Upper lobe of left lung (tissue), 6 donors: ENCODE data around the gene EDEM2. TPM values are rescaled to one million over a fixed set of nuclear protein-coding genes. Genes with fewer than 3 reads are reported as not detected.

Source experiments
- ATAC-seq, 2 donors: fragments of 200-7000 bp; cut with Tn5 transposase; one replicate each; pipeline ENCODE4 v1.9.1; 2022; ENCODE audit warnings: mild to moderate bottlenecking in 2 of 2, moderate library complexity in 2 of 2; ENCODE audit not compliant: low FRiP score in 2 of 2
- DNase-seq, 2 donors: peaks; one replicate each; pipeline ENCODE4 v3.0.0-alpha.2; 2019 to 2020
- H3K27ac ChIP-seq, 4 donors: fragments of 200-600 bp; sonication (generic); one replicate each; pipeline ENCODE4 v1.5.1; 2016 to 2019
- H3K27me3 ChIP-seq, 4 donors: fragments of 200-600 bp; sonication (generic); one replicate each; pipeline ENCODE4 v1.5.1; 2017 to 2019
- H3K36me3 ChIP-seq, 4 donors: fragments of 200-600 bp; sonication (generic); one replicate each; pipeline ENCODE4 v1.5.1; 2016 to 2019
- H3K4me1 ChIP-seq, 4 donors: fragments of 200-600 bp; sonication (generic); one replicate each; pipeline ENCODE4 v1.5.1; 2018 to 2019
- H3K4me3 ChIP-seq, 4 donors: fragments of 200-600 bp; sonication (generic); one replicate each; pipeline ENCODE4 v1.5.1; 2017 to 2019; ENCODE audit warnings: mild to moderate bottlenecking in 2 of 4, moderate library complexity in 1 of 4
- H3K9me3 ChIP-seq, 4 donors: fragments of 200-600 bp; sonication (generic); one replicate each; pipeline ENCODE4 v1.5.1; 2018 to 2019
- CTCF ChIP-seq, 6 experiments: fragments of 450-650 bp in 4 of 6; fragments of 200-600 bp in 2 of 6; sonication (generic) in 2 of 6; IDR thresholded peaks; one replicate each; pipeline ENCODE4 v1.5.1; 2016 to 2019; ENCODE audit warnings: antibody characterized with exemption in 6 of 6
- EP300 ChIP-seq, 4 donors: sonication (generic); formaldehyde crosslinking; IDR thresholded peaks; one replicate each; pipeline ENCODE4 v1.5.1; 2017; ENCODE audit warnings: antibody characterized with exemption in 4 of 4, control low read depth in 2 of 4
- POLR2A ChIP-seq, 4 donors: fragments of 450-650 bp; IDR thresholded peaks; one replicate each; pipeline ENCODE4 v1.5.1; 2016 to 2017; ENCODE audit warnings: antibody characterized with exemption in 4 of 4, mild to moderate bottlenecking in 2 of 4
- POLR2AphosphoS5 ChIP-seq, 2 donors: sonication (generic); formaldehyde crosslinking; IDR thresholded peaks; one replicate each; pipeline ENCODE4 v1.5.1; 2017; ENCODE audit warnings: antibody characterized with exemption in 2 of 2
- WGBS, 2 donors: methylation state at CpG; one replicate each; pipeline ENCODE4 v1.1.5; 2017 to 2018; 5-methylcytosine and 5-hydroxymethylcytosine counted together
- total RNA-seq, 6 donors: library from RNA; depleted of rRNA in 4 of 6; stranded (reverse); fragments of >200 nt in 4 of 6; gene quantifications; one replicate each; pipeline versions ENCODE4 v1.1.0 to v1.2.1, GENCODE V29; 2016 to 2021
- donor health status: DM: no; HTN: no; CAD: no; lungs with moderate emphysema.
- donor health status: DM: no; HTN: yes; CAD: no; lungs with severe emphysema.

The EDEM2 gene
- total RNA-seq, 6 donors from 2014 or later: 22.0 to 46.2 (median 35.6) TPM

- H3K4me1 ChIP-seq: no peaks in the 10 kb centered on the region
- no peaks in the 10 kb centered on the region for H3K36me3 ChIP-seq
- H3K27me3 ChIP-seq: no peaks in the 10 kb centered on the region
- whole genome bisulfite sequencing, 2 donors: 93 to 94% methylated on average over 8 of the region's 8 CpGs
- no peak overlapping the region for H3K27ac ChIP-seq
- TF ChIP-seq POLR2A (IDR thresholded peaks at IDR 0.05): no peak
- TF ChIP-seq POLR2AphosphoS5 (IDR thresholded peaks at IDR 0.05): no peak
- ATAC-seq (no peak), DNase-seq (no peak)
- no peak overlapping the region for H3K4me3 ChIP-seq
- no peaks in the 10 kb centered on the region for H3K9me3 ChIP-seq
Measured at GRCh38 chr20:35101620-35102019, 45.5 kb downstream of the EDEM2 start.

GRCh38 chr20:35093267-35093884, 53.8 kb downstream of the EDEM2 start:
- 77 to 81% methylated on average over 5 to 8 of the region's 8 CpGs for WGBS, 2 donors
- peak overlapping the region in 3 of 4 donors; percentile 92 to 96 (median 92) for H3K4me3 ChIP-seq
- H3K27ac ChIP-seq: peak overlapping the region; percentile 94 to 99 (median 97)
- no peak for DNase-seq
- ATAC-seq: no peak
- TF ChIP-seq CTCF (IDR thresholded peaks at IDR 0.05): no peak
- no peak for TF ChIP-seq EP300 (IDR thresholded peaks at IDR 0.05)
- TF ChIP-seq POLR2A (IDR thresholded peaks at IDR 0.05): no peak
- TF ChIP-seq POLR2AphosphoS5 (IDR thresholded peaks at IDR 0.05): no peak
- H3K9me3 ChIP-seq: no peaks in the 10 kb centered on the region
- no peaks in the 10 kb centered on the region for H3K27me3 ChIP-seq
- peaks cover 30 to 50% (median 37%) of the 10 kb centered on the region in 4 donors for H3K4me1 ChIP-seq
- H3K36me3 ChIP-seq: peaks cover 0 to 10% (median 5%) of the 10 kb centered on the region in 4 donors

- 0 to 10% methylated on average over 2 to 29 of the region's 69 CpGs for WGBS, 2 donors
- peaks cover 0 to 10% (median 5%) of the 10 kb centered on the region in 4 donors for H3K36me3 ChIP-seq
- H3K4me3 ChIP-seq: peak within 1 kb of the TSS; percentile 92 to 96 (median 94)
- TF ChIP-seq POLR2A (IDR thresholded peaks at IDR 0.05) (peak; percentile 20 to 91 (median 68)), EP300 (IDR thresholded peaks at IDR 0.05) (peak in 1 of 4 donors; percentile 39), POLR2AphosphoS5 (IDR thresholded peaks at IDR 0.05) (peak; percentile 87 to 91), CTCF (IDR thresholded peaks at IDR 0.05) (peak; percentile 98 to 99 (median 99))
- peaks cover 37 to 57% (median 44%) of the 10 kb centered on the region in 4 donors for H3K4me1 ChIP-seq
- H3K27me3 ChIP-seq: no peaks in the 10 kb centered on the region
- ATAC-seq (peak; percentile 98), DNase-seq (peak; percentile 92 to 97)
- H3K9me3 ChIP-seq: no peaks in the 10 kb centered on the region
- H3K27ac ChIP-seq: peak within 1 kb of the TSS; percentile 94 to 99 (median 97)
Measured at GRCh38 chr20:35092524-35093266, 54.4 kb downstream of the EDEM2 start, which contains the start of gene TRPC4AP. Gene TRPC4AP, minus strand, starts transcription at chr20:35092807. Its CDS starts 26 bp downstream, at chr20:35092781.

GRCh38 chr20:35091816-35092523, 55.2 kb downstream of the EDEM2 start:
- H3K27me3 ChIP-seq: no peaks in the 10 kb centered on the region
- H3K36me3 ChIP-seq: peaks cover 0 to 10% (median 5%) of the 10 kb centered on the region in 4 donors
- DNase-seq (no peak), ATAC-seq (no peak)
- peak overlapping the region; percentile 92 to 96 (median 94) for H3K4me3 ChIP-seq
- peak overlapping the region; percentile 94 to 99 (median 97) for H3K27ac ChIP-seq
- H3K4me1 ChIP-seq: peaks cover 41 to 61% (median 49%) of the 10 kb centered on the region in 4 donors
- H3K9me3 ChIP-seq: no peaks in the 10 kb centered on the region
- TF ChIP-seq CTCF (IDR thresholded peaks at IDR 0.05) (no peak), EP300 (IDR thresholded peaks at IDR 0.05) (no peak), POLR2AphosphoS5 (IDR thresholded peaks at IDR 0.05) (no peak), POLR2A (IDR thresholded peaks at IDR 0.05) (no peak)
- 0 to 1% methylated on average over 20 to 27 of the region's 28 CpGs for WGBS, 2 donors
